Right ventricle myocardium superior (tissue), 1 donor: ENCODE results near the gene MT4. TPM values are rescaled to one million over a fixed set of nuclear protein-coding genes. Genes with fewer than 3 reads are reported as not detected.

Experiments
- ATAC-seq: fragments of 200-7000 bp; cut with Tn5 transposase; one replicate; pipeline ENCODE4 v1.9.1; 2020; ENCODE audit warnings: mild to moderate bottlenecking; ENCODE audit not compliant: poor library complexity
- DNase-seq: peaks from one replicate; pipeline ENCODE4 v3.0.0-alpha.2; 2020
- intact Hi-C: fragments of 100-400 bp; cut with DNase I; formaldehyde crosslinking; loops from one replicate; pipeline ENCODE4 v1.11.2; 2022
- total RNA-seq: library from RNA; stranded (reverse); fragmentation: NEBNext Ultra II Directional; extraction: Animal tissue kit (Norgen Biotek cat#: 25700); gene quantifications from one replicate; pipeline ENCODE4 v1.2.1, GENCODE V29; 2021
- donor health status: DM: no; HTN: yes; CAD: no; lungs with severe emphysema.

The MT4 gene
- total RNA-seq, 1 donor from 2014 or later: not detected

GRCh38 chr16:56611281-56611833 lies 46.5 kb downstream of the MT4 start:
- DNase-seq: peak; percentile 81
- peak; percentile 64 for ATAC-seq
- intact Hi-C loops: no loop called here

- intact Hi-C loops: no loop called here
- ATAC-seq (no peak), DNase-seq (no peak)
Observed at GRCh38 chr16:56613706-56614105, 48.8 kb downstream of the MT4 start.

- DNase-seq (no peak), ATAC-seq (no peak)
- intact Hi-C loops: no loop called here
Observed at GRCh38 chr16:56614549-56614991, 49.7 kb downstream of the MT4 start.

GRCh38 chr16:56615353-56615752 lies 50.5 kb downstream of the MT4 start:
- intact Hi-C loops: no loop called here
- ATAC-seq: no peak
- no peak for DNase-seq

- DNase-seq (no peak), ATAC-seq (peak; percentile 11)
- intact Hi-C loops: no loop called here
Observed at GRCh38 chr16:56616608-56617211, 51.8 kb downstream of the MT4 start.

GRCh38 chr16:56617212-56618085 lies 52.6 kb downstream of the MT4 start:
- ATAC-seq: peak; percentile 95
- intact Hi-C loops: no loop called here
- DNase-seq: peak; percentile 92

GRCh38 chr16:56618138-56618537 lies 53.3 kb downstream of the MT4 start:
- DNase-seq: no peak
- intact Hi-C loops: no loop called here
- no peak for ATAC-seq

Other genes starting within 250 kb of the MT4 start
- 63.0 TPM for gene AMFR, start 139.5 kb upstream of the MT4 start, total RNA-seq
- gene NUDT21, start 113.7 kb upstream of the MT4 start, total RNA-seq: 56.2 TPM
- 25.7 TPM for gene OGFOD1, start 113.5 kb upstream of the MT4 start, total RNA-seq
- gene BBS2, start 45.0 kb upstream of the MT4 start, total RNA-seq: 39.0 TPM
- 3.5 TPM for gene MT3, start 24.5 kb downstream of the MT4 start, total RNA-seq
- 87.9 TPM for gene MT2A, start 43.5 kb downstream of the MT4 start, total RNA-seq
- 109 TPM for gene MT1E, start 60.7 kb downstream of the MT4 start, total RNA-seq
- gene MT1M, start 67.6 kb downstream of the MT4 start, total RNA-seq: 5.4 TPM
- 2.3 TPM for gene MT1A, start 73.6 kb downstream of the MT4 start, total RNA-seq
- gene MT1B, start 86.8 kb downstream of the MT4 start, total RNA-seq: not detected
- 2.1 TPM for gene MT1F, start 92.9 kb downstream of the MT4 start, total RNA-seq
- 1.3 TPM for gene MT1G, start 103.0 kb downstream of the MT4 start, total RNA-seq
- gene MT1H, start 104.7 kb downstream of the MT4 start, total RNA-seq: not detected
- gene MT1X, start 117.4 kb downstream of the MT4 start, total RNA-seq: 105 TPM
- gene NUP93, start 165.1 kb downstream of the MT4 start, total RNA-seq: 20.6 TPM